GM21423 (cell line): ENCODE data around the gene H2BK1.

Experiments used
- ATAC-seq: cut with Tn5 transposase; IDR thresholded peaks from one replicate; pipeline ENCODE4 v1.9.1; 2021; ENCODE audit warnings: mild to moderate bottlenecking, moderate library complexity; ENCODE audit not compliant: unreplicated experiment

The H2BK1 gene

GRCh38 chr7:151232917-151233701, 22.8 kb upstream of the H2BK1 start:
- ATAC-seq, result peak; percentile 20

- peak; percentile 96 for ATAC-seq
Observed at GRCh38 chr7:151232091-151232916, 22.0 kb upstream of the H2BK1 start, which contains the start of gene CHPF2. CHPF2 (plus strand) TSS chr7:151232483; CDS start chr7:151234012, 1,529 bp downstream.

GRCh38 chr7:151231080-151231479, 20.8 kb upstream of the H2BK1 start:
- no peak for ATAC-seq

GRCh38 chr7:151229249-151229648, 19.0 kb upstream of the H2BK1 start:
- no peak for ATAC-seq

- no peak for ATAC-seq
Observed at GRCh38 chr7:151228024-151228866, 18.0 kb upstream of the H2BK1 start.

GRCh38 chr7:151226875-151227782, 16.8 kb upstream of the H2BK1 start, which contains the start of gene ABCF2:
ABCF2 (minus strand) TSS chr7:151227205; CDS start chr7:151226458, 747 bp downstream.
- ATAC-seq, result peak; percentile 99

- peak; percentile 5 for ATAC-seq
Observed at GRCh38 chr7:151226560-151226874, 16.2 kb upstream of the H2BK1 start.

GRCh38 chr7:151225948-151226510, 15.7 kb upstream of the H2BK1 start:
- no peak for ATAC-seq

- no peak for ATAC-seq
Observed at GRCh38 chr7:151223728-151224127, 13.4 kb upstream of the H2BK1 start.

- ATAC-seq, result no peak
Observed at GRCh38 chr7:151218170-151218569, 7.9 kb upstream of the H2BK1 start.

GRCh38 chr7:151215396-151215795, 5.1 kb upstream of the H2BK1 start:
- no peak for ATAC-seq

GRCh38 chr7:151213826-151214225, 3.5 kb upstream of the H2BK1 start:
- ATAC-seq, result no peak

GRCh38 chr7:151212626-151213025, 2.3 kb upstream of the H2BK1 start:
- ATAC-seq, result no peak

GRCh38 chr7:151211155-151211772, 976 bp upstream of the H2BK1 start:
- ATAC-seq, result no peak

GRCh38 chr7:151209588-151209987, 700 bp downstream of the H2BK1 start:
- ATAC-seq, result no peak

- no peak for ATAC-seq
Observed at GRCh38 chr7:151208253-151208862, 1.9 kb downstream of the H2BK1 start.

- no peak for ATAC-seq
Observed at GRCh38 chr7:151207804-151208203, 2.5 kb downstream of the H2BK1 start.

GRCh38 chr7:151207315-151207714, 3.0 kb downstream of the H2BK1 start:
- no peak for ATAC-seq

GRCh38 chr7:151206914-151207313, 3.4 kb downstream of the H2BK1 start:
- ATAC-seq, result no peak
